ENCODE data around the gene FBN2. TPM values are rescaled to one million over a fixed set of nuclear protein-coding genes. Genes with fewer than 3 reads are reported as not detected.

The FBN2 gene
- total RNA-seq, 4 donors from 2014 or later, result 0.40 to 3.3 (median 0.99) TPM

GRCh38 chr5:128538250-128539037 lies 399 bp upstream of the FBN2 start:
- Histone ChIP-seq H3K4me3 (peak overlapping the region; percentile 18 to 53 (median 38)), H3K4me1 (peaks cover 0 to 23% (median 0%) of the 10 kb centered on the region in 4 donors), H3K27ac (peak overlapping the region in 1 of 4 donors; percentile 9), H3K27me3 (peaks cover 0 to 20% of the 10 kb centered on the region in 2 donors), H3K9me3 (no peaks in the 10 kb centered on the region), H3K36me3 (no peaks in the 10 kb centered on the region)
- TF ChIP-seq POLR2A (IDR thresholded peaks at IDR 0.05), result no peak
- TF ChIP-seq CTCF (IDR thresholded peaks at IDR 0.05), result no peak
- DNase-seq, result peak; percentile 23 to 51 (median 48)

- no peak for DNase-seq
- TF ChIP-seq CTCF (IDR thresholded peaks at IDR 0.05) (no peak), POLR2A (IDR thresholded peaks at IDR 0.05) (no peak)
- Histone ChIP-seq H3K27me3 (peaks cover 0 to 20% of the 10 kb centered on the region in 2 donors), H3K36me3 (no peaks in the 10 kb centered on the region), H3K27ac (peak overlapping the region in 1 of 4 donors; percentile 9), H3K4me3 (peak overlapping the region; percentile 18 to 53 (median 38)), H3K9me3 (no peaks in the 10 kb centered on the region), H3K4me1 (peaks cover 0 to 23% (median 0%) of the 10 kb centered on the region in 4 donors)
These were observed 635 bp downstream of the FBN2 start for GRCh38 chr5:128537221-128537999.

- H3K4me3 ChIP-seq, result peak overlapping the region in 3 of 4 donors; percentile 29 to 53 (median 47)
- H3K36me3 ChIP-seq, result no peaks in the 10 kb centered on the region
- peaks cover 0 to 23% (median 0%) of the 10 kb centered on the region in 4 donors for H3K4me1 ChIP-seq
- TF ChIP-seq CTCF (IDR thresholded peaks at IDR 0.05), result no peak
- TF ChIP-seq POLR2A (IDR thresholded peaks at IDR 0.05), result no peak
- no peaks in the 10 kb centered on the region for H3K9me3 ChIP-seq
- peaks cover 0 to 20% of the 10 kb centered on the region in 2 donors for H3K27me3 ChIP-seq
- no peak for DNase-seq
- no peak overlapping the region for H3K27ac ChIP-seq
These were observed 1.5 kb downstream of the FBN2 start for GRCh38 chr5:128536254-128537220.

GRCh38 chr5:128535251-128535650 lies 2.8 kb downstream of the FBN2 start:
- Histone ChIP-seq H3K4me1 (peaks cover 0 to 23% (median 0%) of the 10 kb centered on the region in 4 donors), H3K4me3 (no peak overlapping the region), H3K27me3 (peaks cover 0 to 20% of the 10 kb centered on the region in 2 donors), H3K9me3 (no peaks in the 10 kb centered on the region), H3K27ac (no peak overlapping the region), H3K36me3 (no peaks in the 10 kb centered on the region)
- no peak for TF ChIP-seq CTCF (IDR thresholded peaks at IDR 0.05)
- TF ChIP-seq POLR2A (IDR thresholded peaks at IDR 0.05), result no peak
- DNase-seq, result no peak

GRCh38 chr5:128534726-128535125 lies 3.3 kb downstream of the FBN2 start:
- Histone ChIP-seq H3K36me3 (no peaks in the 10 kb centered on the region), H3K9me3 (no peaks in the 10 kb centered on the region), H3K4me3 (no peak overlapping the region), H3K27ac (no peak overlapping the region), H3K4me1 (peaks cover 0 to 23% (median 0%) of the 10 kb centered on the region in 4 donors), H3K27me3 (peaks cover 0 to 20% of the 10 kb centered on the region in 2 donors)
- no peak for DNase-seq
- TF ChIP-seq CTCF (IDR thresholded peaks at IDR 0.05) (no peak), POLR2A (IDR thresholded peaks at IDR 0.05) (no peak)

Measured in Peyer's patch (tissue), 4 donors.